ENCODE results near the gene PPM1K. TPM values are rescaled to one million over a fixed set of nuclear protein-coding genes. Genes with fewer than 3 reads are reported as not detected.

PPM1K gene
- total RNA-seq, 4 donors from 2014 or later: 13.0 to 18.4 (median 13.9) TPM

GRCh38 chr4:88276952-88277710 lies 7.2 kb downstream of the PPM1K start:
- no peak for ATAC-seq (ENCODE audit: low FRiP score)
- no peak for DNase-seq (ENCODE audit: low spot score)

DNA sequence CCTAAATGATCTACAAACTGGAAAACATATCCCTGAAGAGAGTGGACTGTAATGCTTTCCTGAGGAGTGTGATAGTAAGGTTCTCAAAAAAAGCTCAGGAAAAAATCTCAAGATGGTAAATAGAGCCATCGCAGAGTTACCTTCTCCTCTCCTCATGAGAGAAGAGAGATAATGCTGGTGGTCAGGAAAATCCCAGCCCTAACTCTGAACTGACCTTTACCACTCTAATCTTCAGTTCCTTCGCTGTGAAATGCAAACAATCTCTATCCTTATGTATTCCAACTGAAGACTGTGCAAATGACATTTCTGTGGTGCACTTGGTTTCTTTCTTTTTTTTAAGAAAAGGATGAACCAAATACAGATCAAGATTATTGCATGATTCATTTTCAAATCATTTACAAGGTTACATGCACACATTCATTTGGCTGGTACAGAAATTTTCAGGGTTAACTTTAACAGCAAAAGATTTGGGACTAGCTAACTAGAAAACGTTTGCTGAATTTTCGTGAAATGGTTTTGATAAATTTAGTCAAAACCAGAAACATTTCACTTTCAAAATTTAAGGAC lies 8.3 kb downstream of the PPM1K start:
- TF ChIP-seq, protein P1, sequence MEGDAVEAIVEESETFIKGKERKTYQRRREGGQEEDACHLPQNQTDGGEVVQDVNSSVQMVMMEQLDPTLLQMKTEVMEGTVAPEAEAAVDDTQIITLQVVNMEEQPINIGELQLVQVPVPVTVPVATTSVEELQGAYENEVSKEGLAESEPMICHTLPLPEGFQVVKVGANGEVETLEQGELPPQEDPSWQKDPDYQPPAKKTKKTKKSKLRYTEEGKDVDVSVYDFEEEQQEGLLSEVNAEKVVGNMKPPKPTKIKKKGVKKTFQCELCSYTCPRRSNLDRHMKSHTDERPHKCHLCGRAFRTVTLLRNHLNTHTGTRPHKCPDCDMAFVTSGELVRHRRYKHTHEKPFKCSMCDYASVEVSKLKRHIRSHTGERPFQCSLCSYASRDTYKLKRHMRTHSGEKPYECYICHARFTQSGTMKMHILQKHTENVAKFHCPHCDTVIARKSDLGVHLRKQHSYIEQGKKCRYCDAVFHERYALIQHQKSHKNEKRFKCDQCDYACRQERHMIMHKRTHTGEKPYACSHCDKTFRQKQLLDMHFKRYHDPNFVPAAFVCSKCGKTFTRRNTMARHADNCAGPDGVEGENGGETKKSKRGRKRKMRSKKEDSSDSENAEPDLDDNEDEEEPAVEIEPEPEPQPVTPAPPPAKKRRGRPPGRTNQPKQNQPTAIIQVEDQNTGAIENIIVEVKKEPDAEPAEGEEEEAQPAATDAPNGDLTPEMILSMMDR (IDR thresholded peaks at IDR 0.05): no peak
- DNase-seq (ENCODE audit: low spot score) (no peak), ATAC-seq (ENCODE audit: low FRiP score) (no peak)

More at GRCh38 chr4:88276952-88277710, 7.2 kb downstream of the PPM1K start:
- TF ChIP-seq, protein P1 (IDR thresholded peaks at IDR 0.05): no peak

DNA sequence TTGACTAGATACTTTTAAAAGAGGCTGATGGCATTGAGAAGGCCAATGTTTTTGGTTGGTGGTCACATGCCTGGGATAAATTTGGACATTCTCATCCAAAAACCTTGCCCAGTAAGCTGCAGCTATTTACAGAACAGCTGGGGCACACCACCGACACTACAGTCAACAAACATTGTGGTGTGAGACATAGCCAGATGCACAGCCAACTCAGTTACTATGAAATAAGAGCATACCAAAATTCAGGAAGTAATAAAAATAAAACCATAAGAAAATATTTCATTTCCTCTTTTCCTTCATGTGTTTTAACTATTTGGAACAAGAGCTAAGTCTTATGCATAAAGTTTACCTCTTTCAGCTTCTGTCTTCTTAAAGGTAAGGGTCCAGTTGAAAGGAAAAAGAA lies 8.8 kb downstream of the PPM1K start:
- DNase-seq (ENCODE audit: low spot score): no peak
- ATAC-seq (ENCODE audit: low FRiP score): no peak
- TF ChIP-seq, protein P1 (IDR thresholded peaks at IDR 0.05): no peak

- ATAC-seq (ENCODE audit: low FRiP score) (no peak), DNase-seq (ENCODE audit: low spot score) (no peak)
- TF ChIP-seq, protein P1 (IDR thresholded peaks at IDR 0.05): no peak
Observed at GRCh38 chr4:88268913-88269312, 15.4 kb downstream of the PPM1K start.

GRCh38 chr4:88264336-88264735 lies 20.0 kb downstream of the PPM1K start:
- TF ChIP-seq, protein P1 (IDR thresholded peaks at IDR 0.05): no peak
- no peak for DNase-seq (ENCODE audit: low spot score)
- no peak for ATAC-seq (ENCODE audit: low FRiP score)

- DNase-seq (ENCODE audit: low spot score) (no peak), ATAC-seq (ENCODE audit: low FRiP score) (no peak)
- TF ChIP-seq, protein P1 (IDR thresholded peaks at IDR 0.05): no peak
Observed at GRCh38 chr4:88257726-88258125, 26.6 kb downstream of the PPM1K start.

GRCh38 chr4:88255111-88255510 lies 29.2 kb downstream of the PPM1K start:
- no peak for ATAC-seq (ENCODE audit: low FRiP score)
- no peak for DNase-seq (ENCODE audit: low spot score)
- TF ChIP-seq, protein P1 (IDR thresholded peaks at IDR 0.05): no peak

All from omental fat pad (tissue), 4 donors.